ENCODE measurements around the gene QPCT. TPM values are rescaled to one million over a fixed set of nuclear protein-coding genes. Genes with fewer than 3 reads are reported as not detected.

Gene QPCT
- total RNA-seq, 1 donor from 2014 or later, result 5.6 TPM

- peak; percentile 92 for DNase-seq (ENCODE audit: low spot score)
Observed at GRCh38 chr2:37324786-37325624, 19.4 kb upstream of the QPCT start, which contains the start of gene PRKD3. Gene PRKD3 (minus strand): TSS chr2:37324833. CDS start chr2:37316524, 8,309 bp downstream.

- DNase-seq (ENCODE audit: low spot score), result no peak
Observed at GRCh38 chr2:37325625-37326071, 18.8 kb upstream of the QPCT start.

GRCh38 chr2:37326285-37326684, 18.1 kb upstream of the QPCT start:
- no peak for DNase-seq (ENCODE audit: low spot score)

- no peak for DNase-seq (ENCODE audit: low spot score)
Observed at GRCh38 chr2:37326866-37327634, 17.4 kb upstream of the QPCT start.

GRCh38 chr2:37330681-37331080, 13.7 kb upstream of the QPCT start:
- no peak for DNase-seq (ENCODE audit: low spot score)

- no peak for DNase-seq (ENCODE audit: low spot score)
Observed at GRCh38 chr2:37332560-37332959, 11.9 kb upstream of the QPCT start.

- no peak for DNase-seq (ENCODE audit: low spot score)
Observed at GRCh38 chr2:37333256-37333655, 11.2 kb upstream of the QPCT start.

- no peak for DNase-seq (ENCODE audit: low spot score)
Observed at GRCh38 chr2:37335604-37336003, 8.8 kb upstream of the QPCT start.

- DNase-seq (ENCODE audit: low spot score), result no peak
Observed at GRCh38 chr2:37337620-37338280, 6.7 kb upstream of the QPCT start.

GRCh38 chr2:37338933-37339332, 5.5 kb upstream of the QPCT start:
- no peak for DNase-seq (ENCODE audit: low spot score)

GRCh38 chr2:37340637-37341036, 3.8 kb upstream of the QPCT start:
- DNase-seq (ENCODE audit: low spot score), result no peak

GRCh38 chr2:37342591-37343220, 1.7 kb upstream of the QPCT start:
- no peak for DNase-seq (ENCODE audit: low spot score)

GRCh38 chr2:37343537-37344434, 644 bp upstream of the QPCT start:
- no peak for DNase-seq (ENCODE audit: low spot score)

- DNase-seq (ENCODE audit: low spot score), result no peak
Observed at GRCh38 chr2:37348155-37348554, 3.7 kb downstream of the QPCT start.

GRCh38 chr2:37349231-37349860, 4.9 kb downstream of the QPCT start:
- no peak for DNase-seq (ENCODE audit: low spot score)

GRCh38 chr2:37350034-37350433, 5.6 kb downstream of the QPCT start:
- DNase-seq (ENCODE audit: low spot score), result no peak

GRCh38 chr2:37354531-37354930, 10.1 kb downstream of the QPCT start:
- DNase-seq (ENCODE audit: low spot score), result no peak

GRCh38 chr2:37355735-37356134, 11.3 kb downstream of the QPCT start:
- DNase-seq (ENCODE audit: low spot score), result no peak

- DNase-seq (ENCODE audit: low spot score), result no peak
Observed at GRCh38 chr2:37356299-37356698, 11.9 kb downstream of the QPCT start.

- DNase-seq (ENCODE audit: low spot score), result no peak
Observed at GRCh38 chr2:37357069-37357468, 12.6 kb downstream of the QPCT start.
